ENCODE data around the gene SP1.
A peak's percentile ranks its signal among the peaks of the same experiment; 100 is the strongest.

GRCh38 chr12:53459097-53459496 is 79.1 kb downstream of the SP1 start:
- TF ChIP-seq POLR2AphosphoS5 (IDR thresholded peaks at IDR 0.05; ENCODE audit: low read depth, low read length) (peak; percentile 31; the same call in 1 of the 2 replicates), CTCF (IDR thresholded peaks at IDR 0.05) (no peak), SIN3A (IDR thresholded peaks at IDR 0.05; ENCODE audit: borderline replicate concordance, insufficient read depth, low read depth, low read length) (no peak), TCF7L2 (IDR thresholded peaks at IDR 0.05; ENCODE audit: low read depth, low read length) (no peak)
